PC-9 (cell line): ENCODE measurements around the gene CD6. TPM values are rescaled to one million over a fixed set of nuclear protein-coding genes. Genes with fewer than 3 reads are reported as not detected.

ENCODE experiments used
- BruUV-seq: library from RNA; stranded (reverse); fragments of 400-500 nt; replicated peaks from 2 replicates; lab custom pipeline; 2021; lab: Mats Ljungman, UMichigan
- CTCF ChIA-PET: fragments of 300-600 bp; sonication (Branson Sonifier 250); formaldehyde crosslinking; loops from one replicate; lab custom pipeline; 2022; ENCODE audit warnings: antibody characterized with exemption; lab: Charles Lee
- POLR2A ChIA-PET: fragments of 300-600 bp; sonication (Branson Sonifier 250); formaldehyde crosslinking; loops from one replicate; lab custom pipeline; 2022; ENCODE audit warnings: antibody characterized with exemption; ENCODE audit not compliant: unreplicated experiment; lab: Charles Lee
- DNase-seq, 2 experiments: peaks; one replicate each; pipeline versions ENCODE4 v3.0.0 to v3.0.0-alpha.2; 2015 to 2022; ENCODE audit warnings: mixed read lengths in 1 of 2
- H2AFZ ChIP-seq: fragments of 200-600 bp; sonication (generic); 2 replicates; pipeline ENCODE4 v1.8.1; 2017; ENCODE audit warnings: antibody characterized with exemption
- H3F3A ChIP-seq: fragments of 200-600 bp; sonication (generic); 2 replicates; pipeline ENCODE4 v1.8.1; 2017; ENCODE audit warnings: antibody characterized with exemption, mild to moderate bottlenecking, low read depth; ENCODE audit not compliant: insufficient read depth
- H3K27ac ChIP-seq: fragments of 200-600 bp; sonication (generic); 2 replicates; pipeline ENCODE4 v1.6.1; 2016; ENCODE audit warnings: mixed run types
- H3K27me3 ChIP-seq: fragments of 200-600 bp; sonication (generic); 2 replicates; pipeline ENCODE4 v1.6.1; 2016; ENCODE audit warnings: low read depth, mixed run types; ENCODE audit not compliant: insufficient read depth
- H3K36me3 ChIP-seq: fragments of 200-600 bp; sonication (generic); 2 replicates; pipeline ENCODE4 v1.6.1; 2016; ENCODE audit warnings: low read depth, mixed run types
- H3K4me1 ChIP-seq: fragments of 200-600 bp; sonication (generic); replicated peaks from 2 replicates; pipeline ENCODE4 v1.6.1; 2016; ENCODE audit warnings: mixed run types; ENCODE audit not compliant: insufficient read depth
- H3K4me2 ChIP-seq: fragments of 200-600 bp; sonication (generic); 2 replicates; pipeline ENCODE4 v1.6.1; 2017; ENCODE audit warnings: mixed run types
- H3K4me3 ChIP-seq: fragments of 200-600 bp; sonication (generic); 2 replicates; pipeline ENCODE4 v1.6.1; 2016; ENCODE audit warnings: mixed run types
- H3K79me2 ChIP-seq: fragments of 200-600 bp; sonication (generic); 2 replicates; pipeline ENCODE4 v1.6.1; 2017; ENCODE audit warnings: low read depth, mixed run types
- H3K9me2 ChIP-seq: fragments of 200-600 bp; sonication (generic); 2 replicates; pipeline ENCODE4 v1.8.1; 2017; ENCODE audit warnings: mild to moderate bottlenecking; ENCODE audit not compliant: insufficient read depth
- H3K9me3 ChIP-seq: fragments of 200-600 bp; sonication (generic); 2 replicates; pipeline ENCODE4 v1.8.1; 2016; ENCODE audit warnings: low read depth; ENCODE audit not compliant: insufficient read depth
- H4K20me1 ChIP-seq: fragments of 200-600 bp; sonication (generic); 2 replicates; pipeline ENCODE4 v1.8.1; 2017; ENCODE audit not compliant: insufficient read depth
- EZH2 ChIP-seq: fragments of 200-600 bp; sonication (generic); IDR thresholded peaks from 2 replicates; pipeline ENCODE4 v1.8.0; 2017; ENCODE audit warnings: antibody characterized with exemption, low read depth
- intact Hi-C: fragments of 100-400 bp; cut with micrococcal nuclease; formaldehyde crosslinking; loops from one replicate; pipeline ENCODE4 v1.10.0; 2022; ENCODE audit not compliant: unreplicated experiment
- total RNA-seq: library from RNA; stranded (reverse); gene quantifications from 2 replicates; pipeline ENCODE4 v1.2.3, GENCODE V29; 2021
- TF ChIP-seq, protein P1 (sequence below): fragments of 200-600 bp; sonication (generic); conservative IDR thresholded peaks from 2 replicates; pipeline ENCODE4 v1.6.1; 2017; ENCODE audit warnings: mixed run types, antibody characterized with exemption, mild to moderate bottlenecking, moderate library complexity

The CD6 gene
- total RNA-seq, 1 experiment from 2014 or later: 0.74 TPM

GRCh38 chr11:61042961-61043540 is 71.6 kb downstream of the CD6 start:
- CTCF ChIA-PET: interaction anchor here (0.6 kb wide), 1 partner anchor 15 kb away, joined by 7 read pairs; no protein-coding TSS in a partner anchor
- H3K4me3 ChIP-seq: no peak overlapping the region
- TF ChIP-seq EZH2: no peak
- TF ChIP-seq, protein P1, sequence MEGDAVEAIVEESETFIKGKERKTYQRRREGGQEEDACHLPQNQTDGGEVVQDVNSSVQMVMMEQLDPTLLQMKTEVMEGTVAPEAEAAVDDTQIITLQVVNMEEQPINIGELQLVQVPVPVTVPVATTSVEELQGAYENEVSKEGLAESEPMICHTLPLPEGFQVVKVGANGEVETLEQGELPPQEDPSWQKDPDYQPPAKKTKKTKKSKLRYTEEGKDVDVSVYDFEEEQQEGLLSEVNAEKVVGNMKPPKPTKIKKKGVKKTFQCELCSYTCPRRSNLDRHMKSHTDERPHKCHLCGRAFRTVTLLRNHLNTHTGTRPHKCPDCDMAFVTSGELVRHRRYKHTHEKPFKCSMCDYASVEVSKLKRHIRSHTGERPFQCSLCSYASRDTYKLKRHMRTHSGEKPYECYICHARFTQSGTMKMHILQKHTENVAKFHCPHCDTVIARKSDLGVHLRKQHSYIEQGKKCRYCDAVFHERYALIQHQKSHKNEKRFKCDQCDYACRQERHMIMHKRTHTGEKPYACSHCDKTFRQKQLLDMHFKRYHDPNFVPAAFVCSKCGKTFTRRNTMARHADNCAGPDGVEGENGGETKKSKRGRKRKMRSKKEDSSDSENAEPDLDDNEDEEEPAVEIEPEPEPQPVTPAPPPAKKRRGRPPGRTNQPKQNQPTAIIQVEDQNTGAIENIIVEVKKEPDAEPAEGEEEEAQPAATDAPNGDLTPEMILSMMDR: no peak
- no peaks in the 10 kb centered on the region for H3K9me2 ChIP-seq
- H3K27ac ChIP-seq: no peak overlapping the region
- no peaks in the 10 kb centered on the region for H3K79me2 ChIP-seq
- no peaks in the 10 kb centered on the region for H3K27me3 ChIP-seq
- POLR2A ChIA-PET: no interaction called here
- no peak overlapping the region for H3K4me2 ChIP-seq
- H3K36me3 ChIP-seq: no peaks in the 10 kb centered on the region
- no TSS peak for BruUV-seq
- H4K20me1 ChIP-seq: no peaks in the 10 kb centered on the region
- H2AFZ ChIP-seq: no peak overlapping the region
- no peak for DNase-seq
- no peaks in the 10 kb centered on the region for H3K4me1 ChIP-seq
- no peaks in the 10 kb centered on the region for H3F3A ChIP-seq
- intact Hi-C loops: no loop called here
- no peaks in the 10 kb centered on the region for H3K9me3 ChIP-seq

GRCh38 chr11:61045271-61045670 is 73.8 kb downstream of the CD6 start:
- Histone ChIP-seq H3K4me3 (no peak overlapping the region), H2AFZ (no peak overlapping the region), H3K79me2 (no peaks in the 10 kb centered on the region), H3K9me3 (no peaks in the 10 kb centered on the region), H3K4me1 (no peaks in the 10 kb centered on the region), H3K9me2 (no peaks in the 10 kb centered on the region), H4K20me1 (no peaks in the 10 kb centered on the region), H3K4me2 (no peak overlapping the region), H3K27ac (no peak overlapping the region), H3F3A (no peaks in the 10 kb centered on the region), H3K36me3 (no peaks in the 10 kb centered on the region), H3K27me3 (peaks cover 7% of the 10 kb centered on the region; the same call in 1 of the 2 replicates)
- POLR2A ChIA-PET: no interaction called here
- no peak for DNase-seq
- TF ChIP-seq, protein P1: no peak
- no peak for TF ChIP-seq EZH2
- CTCF ChIA-PET: no interaction called here
- no TSS peak for BruUV-seq
- intact Hi-C loops: no loop called here

DNA sequence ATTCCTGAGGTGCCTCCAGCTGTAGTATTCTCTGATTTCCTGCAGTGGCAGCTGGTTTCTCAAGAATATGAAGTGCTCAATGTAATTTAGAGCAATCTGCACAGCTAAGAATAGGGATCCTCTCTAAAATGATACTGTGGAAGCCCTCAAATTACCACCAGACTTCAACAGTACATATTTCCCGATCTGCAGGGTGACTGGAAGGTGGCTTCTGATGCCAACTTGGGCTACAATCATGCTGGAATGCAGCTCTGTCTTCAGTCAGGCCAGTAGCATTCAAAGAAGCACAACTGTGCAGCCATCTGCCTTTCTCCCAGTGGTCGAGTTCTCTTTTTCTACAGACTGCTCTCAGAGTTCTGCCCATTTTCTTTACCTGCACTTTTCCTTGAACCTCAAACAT is 75.4 kb downstream of the CD6 start:
- H3K4me1 ChIP-seq: no peaks in the 10 kb centered on the region
- no peak overlapping the region for H3K4me2 ChIP-seq
- no peaks in the 10 kb centered on the region for H3K9me2 ChIP-seq
- H2AFZ ChIP-seq: no peak overlapping the region
- H3F3A ChIP-seq: no peaks in the 10 kb centered on the region
- no peaks in the 10 kb centered on the region for H4K20me1 ChIP-seq
- no peaks in the 10 kb centered on the region for H3K79me2 ChIP-seq
- H3K27ac ChIP-seq: no peak overlapping the region
- TF ChIP-seq, protein P1: no peak
- TF ChIP-seq EZH2: no peak
- DNase-seq: no peak
- H3K4me3 ChIP-seq: no peak overlapping the region
- intact Hi-C loops: no loop called here
- BruUV-seq: no TSS peak
- POLR2A ChIA-PET: no interaction called here
- H3K9me3 ChIP-seq: no peaks in the 10 kb centered on the region
- peaks cover 7% of the 10 kb centered on the region; the same call in 1 of the 2 replicates for H3K27me3 ChIP-seq
- CTCF ChIA-PET: no interaction called here
- H3K36me3 ChIP-seq: no peaks in the 10 kb centered on the region
